ENCODE results near the gene SCOC. TPM values are rescaled to one million over a fixed set of nuclear protein-coding genes. Genes with fewer than 3 reads are reported as not detected.

SCOC gene
- polyA plus RNA-seq, 2 of the 4 experiments (the other 2 are of a cell fraction) = 50.0 to 71.9 TPM

GRCh38 chr4:140346136-140346535 is 27.3 kb upstream of the SCOC start:
- no peak for TF ChIP-seq HOXB5 (CRISPR knock-in tag; IDR thresholded peaks at IDR 0.05)
- no peak for TF ChIP-seq FOXS1 (CRISPR knock-in tag; IDR thresholded peaks at IDR 0.05)
- no peak for TF ChIP-seq REST (IDR thresholded peaks at IDR 0.05)
- Histone ChIP-seq H3K9me3 (no peaks in the 10 kb centered on the region), H3K4me2 (no peak overlapping the region), H3K27ac (no peak overlapping the region), H3K4me1 (peaks cover 10% of the 10 kb centered on the region; the same call in 2 of the 3 replicates), H3K4me3 (no peak overlapping the region)
- no peak for DNase-seq (ENCODE audit: low read depth in 1 of 2, low spot score in 1 of 2)
- ChIA-PET POLR2A (no interaction called here), CTCF (interaction anchor here (1.8 kb wide), 1 partner anchor 14 kb away, joined by 7 read pairs; no protein-coding TSS in a partner anchor)
- WGBS (ENCODE audit: missing lambda C conversion rate) = 88% methylated on average over 9 of the region's 9 CpGs
- FAIRE-seq = no peak
- ATAC-seq = no peak

- ATAC-seq (no peak), DNase-seq (ENCODE audit: low read depth in 1 of 2, low spot score in 1 of 2) (no peak), FAIRE-seq (no peak)
- Histone ChIP-seq H3K9me3 (no peaks in the 10 kb centered on the region), H3K4me1 (no peaks in the 10 kb centered on the region), H3K27ac (no peak overlapping the region), H3K4me2 (no peak overlapping the region), H3K4me3 (no peak overlapping the region)
- CTCF ChIA-PET = interaction anchor here (2.0 to 3.8 kb wide), 2 partner anchors 10 to 19 kb away, joined by 6 to 21 read pairs; no protein-coding TSS in a partner anchor
- WGBS (ENCODE audit: missing lambda C conversion rate) = 92% methylated on average over 2 of the region's 2 CpGs
- POLR2A ChIA-PET = no interaction called here
- no peak for TF ChIP-seq MYC (IDR thresholded peaks at IDR 0.05; ENCODE audit: borderline replicate concordance, low read length)
- no peak for TF ChIP-seq BHLHE40 (IDR thresholded peaks at IDR 0.05; ENCODE audit: low read depth, low read length)
- TF ChIP-seq TFCP2L1 (CRISPR knock-in tag; IDR thresholded peaks at IDR 0.05) = no peak
- TF ChIP-seq POLR2A (IDR thresholded peaks at IDR 0.05; ENCODE audit: low read length) = no peak
- no peak for TF ChIP-seq REST (IDR thresholded peaks at IDR 0.05)
- TF ChIP-seq TP53 (CRISPR knock-in tag; IDR thresholded peaks at IDR 0.05) = no peak
- no peak for TF ChIP-seq EHF (CRISPR knock-in tag; IDR thresholded peaks at IDR 0.05)
- TF ChIP-seq HOXB5 (CRISPR knock-in tag; IDR thresholded peaks at IDR 0.05) = no peak
- TF ChIP-seq NR3C1 (IDR thresholded peaks at IDR 0.05) = no peak
- no peak for TF ChIP-seq HEYL (CRISPR knock-in tag; IDR thresholded peaks at IDR 0.05)
- TF ChIP-seq CBX2 (IDR thresholded peaks at IDR 0.05; ENCODE audit: borderline replicate concordance, low read depth) = no peak
- no peak for TF ChIP-seq EHMT2 (IDR thresholded peaks at IDR 0.05; ENCODE audit: low read depth)
- no peak for TF ChIP-seq HOXA7 (CRISPR knock-in tag; IDR thresholded peaks at IDR 0.05)
- TF ChIP-seq KDM5A (IDR thresholded peaks at IDR 0.05) = no peak
- TF ChIP-seq POLR2AphosphoS2 (conservative IDR thresholded peaks at IDR 0.05; ENCODE audit: low read length) = no peak
These were observed 23.6 kb upstream of the SCOC start for GRCh38 chr4:140349816-140350215.

Measured in A549 (cell line).